ENCODE results near the gene TRPM3. TPM values are rescaled to one million over a fixed set of nuclear protein-coding genes. Genes with fewer than 3 reads are reported as not detected.

The TRPM3 gene
- total RNA-seq, 1 experiment from 2014 or later = not detected

- Histone ChIP-seq H3K9me3 (ENCODE audit: control insufficient read depth, insufficient read depth, low read depth, low read length) (no peaks in the 10 kb centered on the region), H3K27me3 (ENCODE audit: control insufficient read depth, insufficient read depth, low read length) (no peaks in the 10 kb centered on the region), H3K4me3 (ENCODE audit: low read depth in 2 of 2, low read length in 2 of 2) (no peak overlapping the region), H3K4me1 (ENCODE audit: control insufficient read depth, insufficient read depth, low read length) (no peaks in the 10 kb centered on the region), H3K27ac (ENCODE audit: low read length) (no peak overlapping the region), H3K36me3 (ENCODE audit: control insufficient read depth, insufficient read depth, low read length) (no peaks in the 10 kb centered on the region)
- intact Hi-C loops (cut with micrococcal nuclease; ENCODE audit: unreplicated experiment) = no loop called here
- ATAC-seq = no peak
- no TSS peak for BruUV-seq (replicated peaks)
- in situ Hi-C loops (cut with HindIII; ENCODE audit: low pct_unique_long_range_greater_than_20kb, low sequenced_read_pairs) = no loop called here
- POLR2A ChIA-PET = no interaction called here
- CTCF ChIA-PET = no interaction called here
- TF ChIP-seq TCF7L2 (IDR thresholded peaks at IDR 0.05; ENCODE audit: low read depth, low read length) (no peak), CTCF (IDR thresholded peaks at IDR 0.05) (no peak), SIN3A (IDR thresholded peaks at IDR 0.05; ENCODE audit: borderline replicate concordance, insufficient read depth, low read depth, low read length) (no peak), REST (IDR thresholded peaks at IDR 0.05; ENCODE audit: insufficient read depth in 1 of 2, low read depth in 2 of 2, low read length in 1 of 2) (no peak), POLR2AphosphoS5 (IDR thresholded peaks at IDR 0.05; ENCODE audit: low read depth, low read length) (no peak)
- DNase-seq (ENCODE audit: low read depth, low spot score) = no peak
These were observed 441.6 kb downstream of the TRPM3 start for GRCh38 chr9:70679845-70680244.

- CTCF ChIA-PET = no interaction called here
These were observed 443.3 kb downstream of the TRPM3 start for GRCh38 chr9:70678153-70678552.

More at GRCh38 chr9:70678153-70678552, 443.3 kb downstream of the TRPM3 start:
- POLR2A ChIA-PET = no interaction called here
- ATAC-seq (no peak), DNase-seq (ENCODE audit: low read depth, low spot score) (no peak)
- in situ Hi-C loops (cut with HindIII; ENCODE audit: low pct_unique_long_range_greater_than_20kb, low sequenced_read_pairs) (no loop called here), intact Hi-C loops (cut with micrococcal nuclease; ENCODE audit: unreplicated experiment) (no loop called here)
- no peaks in the 10 kb centered on the region for H3K4me1 ChIP-seq (ENCODE audit: control insufficient read depth, insufficient read depth, low read length)
- no peak overlapping the region for H3K4me3 ChIP-seq (ENCODE audit: low read depth in 2 of 2, low read length in 2 of 2)
- no TSS peak for BruUV-seq (replicated peaks)
- H3K36me3 ChIP-seq (ENCODE audit: control insufficient read depth, insufficient read depth, low read length) = no peaks in the 10 kb centered on the region
- H3K27me3 ChIP-seq (ENCODE audit: control insufficient read depth, insufficient read depth, low read length) = no peaks in the 10 kb centered on the region
- H3K27ac ChIP-seq (ENCODE audit: low read length) = no peak overlapping the region
- no peak for TF ChIP-seq CTCF (IDR thresholded peaks at IDR 0.05)
- TF ChIP-seq POLR2AphosphoS5 (IDR thresholded peaks at IDR 0.05; ENCODE audit: low read depth, low read length) = no peak
- no peak for TF ChIP-seq TCF7L2 (IDR thresholded peaks at IDR 0.05; ENCODE audit: low read depth, low read length)
- no peak for TF ChIP-seq REST (IDR thresholded peaks at IDR 0.05; ENCODE audit: insufficient read depth in 1 of 2, low read depth in 2 of 2, low read length in 1 of 2)
- no peak for TF ChIP-seq SIN3A (IDR thresholded peaks at IDR 0.05; ENCODE audit: borderline replicate concordance, insufficient read depth, low read depth, low read length)
- no peaks in the 10 kb centered on the region for H3K9me3 ChIP-seq (ENCODE audit: control insufficient read depth, insufficient read depth, low read depth, low read length)

All from Panc1 (cell line).